Neuronal stem cell (in vitro differentiated cells): Measurements from ENCODE around the gene C1orf198.
A peak's percentile ranks its signal among the peaks of the same experiment; 100 is the strongest.
"Not testable (repeated sequence)": the region's sequence is repeated elsewhere in the genome, so short reads cannot be mapped to it uniquely, and the experiment has no call there.

Source experiments
- DNase-seq: peaks from one replicate; pipeline ENCODE4 v3.0.0-alpha.2; 2013; ENCODE audit warnings: low spot score
- H2AFZ ChIP-seq: one replicate; pipeline ENCODE4 v1.6.1; 2013; ENCODE audit warnings: mild to moderate bottlenecking, low read length, inconsistent platforms
- H2AK5ac ChIP-seq: 2 replicates; pipeline ENCODE4 v1.6.1; 2013; ENCODE audit warnings: low read depth, mild to moderate bottlenecking, inconsistent platforms, low read length, moderate library complexity, mixed read lengths
- H2BK120ac ChIP-seq: 2 replicates; pipeline ENCODE4 v1.6.1; 2013; ENCODE audit warnings: low read depth, mild to moderate bottlenecking, inconsistent platforms, low read length, moderate library complexity, mixed read lengths
- H2BK12ac ChIP-seq: one replicate; pipeline ENCODE4 v1.6.1; 2013; ENCODE audit warnings: low read length, inconsistent platforms
- H2BK15ac ChIP-seq: 2 replicates; pipeline ENCODE4 v1.6.1; 2013; ENCODE audit warnings: mild to moderate bottlenecking, low read length, inconsistent platforms, mixed read lengths
- H2BK5ac ChIP-seq: one replicate; pipeline ENCODE4 v1.6.1; 2013; ENCODE audit warnings: inconsistent platforms, mild to moderate bottlenecking, low read length, moderate library complexity
- H3K14ac ChIP-seq: one replicate; pipeline ENCODE4 v1.6.1; 2013; ENCODE audit warnings: low read length, inconsistent platforms
- H3K18ac ChIP-seq: 2 replicates; pipeline ENCODE4 v1.6.1; 2013; ENCODE audit warnings: low read length, inconsistent platforms
- H3K23ac ChIP-seq: 2 replicates; pipeline ENCODE4 v1.6.1; 2013; ENCODE audit warnings: low read depth, mild to moderate bottlenecking, mixed read lengths, low read length, inconsistent platforms; ENCODE audit not compliant: poor library complexity
- H3K27ac ChIP-seq: replicated peaks from 3 replicates; pipeline ENCODE4 v1.5.1; 2013; ENCODE audit warnings: low read length, inconsistent platforms
- H3K27me3 ChIP-seq, 3 experiments: 2 replicates each; pipeline ENCODE4 v1.6.1; 2013; ENCODE audit warnings: low read length in 3 of 3, mild to moderate bottlenecking in 2 of 3, inconsistent platforms in 1 of 3, low read depth in 1 of 3, mixed read lengths in 1 of 3, moderate library complexity in 1 of 3; ENCODE audit not compliant: control insufficient read depth in 3 of 3, insufficient read depth in 3 of 3
- H3K36me3 ChIP-seq, 2 donors: replicated peaks in 1 of 2; 2 replicates each; pipeline ENCODE4 v1.6.1; 2013; ENCODE audit warnings: low read length in 2 of 2; ENCODE audit not compliant: control insufficient read depth in 2 of 2, insufficient read depth in 2 of 2
- H3K4ac ChIP-seq: 2 replicates; pipeline ENCODE4 v1.6.1; 2013; ENCODE audit warnings: inconsistent platforms, mild to moderate bottlenecking, low read length, moderate library complexity
- H3K4me1 ChIP-seq, 2 donors: 1 replicate in 1 of 2; 2 replicates in 1 of 2; pipeline ENCODE4 v1.6.1; 2013; ENCODE audit warnings: low read length in 2 of 2, low read depth in 1 of 2; ENCODE audit not compliant: control insufficient read depth in 2 of 2, insufficient read depth in 1 of 2
- H3K4me2 ChIP-seq: one replicate; pipeline ENCODE4 v1.6.1; 2013; ENCODE audit warnings: mild to moderate bottlenecking, low read length, inconsistent platforms; ENCODE audit not compliant: insufficient read depth, poor library complexity, severe bottlenecking
- H3K4me3 ChIP-seq, 2 donors: 2 replicates each; pipeline ENCODE4 v1.5.1; 2013; ENCODE audit warnings: low read length in 2 of 2, mild to moderate bottlenecking in 2 of 2, inconsistent platforms in 1 of 2, moderate library complexity in 1 of 2
- H3K79me1 ChIP-seq: one replicate; pipeline ENCODE4 v1.6.1; 2013; ENCODE audit warnings: low read depth, mild to moderate bottlenecking, inconsistent platforms, low read length, moderate library complexity
- H3K9ac ChIP-seq: one replicate; pipeline ENCODE4 v1.6.1; 2013; ENCODE audit warnings: mild to moderate bottlenecking, low read depth, low read length, inconsistent platforms; ENCODE audit not compliant: poor library complexity
- H3K9me3 ChIP-seq, 2 donors: replicated peaks in 1 of 2; 2 replicates each; pipeline versions ENCODE3 to v1.6.1; 2013; ENCODE audit warnings: low read length in 2 of 2, mild to moderate bottlenecking in 2 of 2, inconsistent platforms in 1 of 2, low read depth in 1 of 2, mixed read lengths in 1 of 2, moderate library complexity in 1 of 2; ENCODE audit not compliant: control insufficient read depth in 2 of 2, insufficient read depth in 1 of 2
- H4K8ac ChIP-seq: one replicate; pipeline ENCODE4 v1.6.1; 2013; ENCODE audit warnings: low read depth, mild to moderate bottlenecking, inconsistent platforms, low read length, moderate library complexity
- H4K91ac ChIP-seq: one replicate; pipeline ENCODE4 v1.6.1; 2013; ENCODE audit warnings: low read length, low read depth, mild to moderate bottlenecking, inconsistent platforms; ENCODE audit not compliant: poor library complexity
- WGBS, 2 donors: extraction: QIAGEN DNeasy Blood & Tissue Kit; methylation state at CpG; one replicate each; pipeline ENCODE4 v1.1.7; 2013; ENCODE audit warnings: missing lambda C conversion rate in 2 of 2, mixed read lengths in 1 of 2; ENCODE audit not compliant: insufficient read length in 2 of 2, insufficient replicate concordance in 1 of 2; ENCODE audit errors: extremely low coverage in 2 of 2; 5-methylcytosine and 5-hydroxymethylcytosine counted together

C1orf198 gene

DNA sequence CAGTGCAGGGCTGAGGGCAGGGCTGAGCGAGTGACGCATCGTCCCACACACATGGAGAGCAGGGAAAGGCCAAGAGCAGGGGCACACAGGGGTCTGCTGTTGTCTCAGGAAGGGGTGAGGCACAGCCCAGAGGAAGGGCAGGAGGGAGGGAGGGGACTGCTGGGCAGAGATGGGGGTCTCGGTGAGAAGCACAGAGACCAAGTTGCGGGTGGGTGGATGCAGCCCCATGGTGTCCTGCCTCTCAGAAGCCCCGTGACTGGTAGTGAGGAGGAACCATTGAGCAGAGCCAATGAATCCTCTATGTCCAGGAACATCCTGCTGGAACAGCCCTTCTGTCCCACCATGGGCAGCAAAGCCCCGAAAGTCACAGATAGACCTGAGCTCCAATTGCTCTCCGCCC is 17.8 kb downstream of the C1orf198 start:
- Histone ChIP-seq H3K4ac (no peak overlapping the region), H2BK120ac (no peak overlapping the region), H3K36me3 (peaks cover 26 to 83% of the 10 kb centered on the region in 2 donors), H2BK15ac (no peak overlapping the region), H3K27ac (no peak overlapping the region), H2BK5ac (no peak overlapping the region), H3K27me3 (no peaks in the 10 kb centered on the region), H3K18ac (peak overlapping the region; percentile 15), H3K4me1 (peaks cover 0 to 19% of the 10 kb centered on the region in 2 donors), H4K8ac (no peak overlapping the region), H2AFZ (no peak overlapping the region), H3K9ac (no peak overlapping the region), H3K9me3 (peaks cover 2 to 4% of the 10 kb centered on the region in 2 donors), H3K14ac (no peak overlapping the region), H3K4me2 (no peak overlapping the region), H2BK12ac (no peak overlapping the region), H3K4me3 (no peak overlapping the region), H4K91ac (no peak overlapping the region), H3K23ac (peak overlapping the region; percentile 5), H2AK5ac (no peak overlapping the region), H3K79me1 (peaks cover 7% of the 10 kb centered on the region)
- DNase-seq, result no peak
- no CpG with 5 or more reads among the region's 8 CpGs for WGBS, 2 donors

DNA sequence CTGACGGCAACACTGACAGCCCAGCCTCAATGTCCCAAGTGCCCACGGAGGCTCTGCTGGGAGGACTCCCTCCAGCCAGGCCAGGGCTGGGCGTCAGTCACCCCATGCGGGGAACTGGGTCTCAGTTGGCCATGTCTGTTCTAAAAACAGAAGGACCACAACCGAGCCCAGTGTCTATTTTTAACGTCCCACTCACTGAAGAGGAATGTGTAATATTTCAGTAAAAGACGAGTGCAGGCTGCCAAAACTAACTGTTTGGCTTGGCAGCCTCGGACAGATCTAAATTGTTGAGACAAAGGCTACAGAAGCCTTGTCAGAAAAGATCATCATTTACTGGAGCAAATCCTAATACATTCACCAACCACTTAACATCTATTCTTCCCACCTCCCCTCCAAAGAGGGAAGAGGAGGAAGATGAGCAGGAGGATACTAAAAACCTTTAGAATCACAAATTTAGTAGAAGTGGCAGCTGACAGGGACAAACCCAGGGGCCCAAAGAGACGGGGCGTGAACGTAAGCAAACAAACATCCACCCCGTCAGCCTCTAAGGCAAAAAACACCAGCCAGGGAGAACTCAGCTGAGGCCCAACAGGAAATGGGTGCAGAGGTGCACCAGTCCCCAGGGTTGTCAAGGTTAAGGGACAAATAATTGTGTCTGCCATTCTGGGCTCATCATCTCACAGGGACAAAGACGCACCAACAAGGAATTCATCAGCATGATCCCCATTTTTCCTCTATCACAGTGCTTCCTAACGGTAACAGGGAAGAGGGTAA is 18.7 kb downstream of the C1orf198 start:
- Histone ChIP-seq H3K23ac (no peak overlapping the region), H3K4me3 (no peak overlapping the region), H3K4me2 (no peak overlapping the region), H3K36me3 (peaks cover 22 to 77% of the 10 kb centered on the region in 2 donors), H3K79me1 (peaks cover 7% of the 10 kb centered on the region), H2AFZ (no peak overlapping the region), H3K4ac (no peak overlapping the region), H4K91ac (no peak overlapping the region), H2BK120ac (no peak overlapping the region), H3K18ac (no peak overlapping the region), H2BK12ac (no peak overlapping the region), H3K9ac (no peak overlapping the region), H2AK5ac (no peak overlapping the region), H3K9me3 (peaks cover 2 to 4% of the 10 kb centered on the region in 2 donors), H4K8ac (no peak overlapping the region), H3K27ac (no peak overlapping the region), H3K27me3 (no peaks in the 10 kb centered on the region), H2BK5ac (no peak overlapping the region), H3K14ac (no peak overlapping the region), H2BK15ac (no peak overlapping the region), H3K4me1 (peaks cover 0 to 15% of the 10 kb centered on the region in 2 donors)
- no CpG with 5 or more reads among the region's 14 CpGs for WGBS, 2 donors
- no peak for DNase-seq

DNA sequence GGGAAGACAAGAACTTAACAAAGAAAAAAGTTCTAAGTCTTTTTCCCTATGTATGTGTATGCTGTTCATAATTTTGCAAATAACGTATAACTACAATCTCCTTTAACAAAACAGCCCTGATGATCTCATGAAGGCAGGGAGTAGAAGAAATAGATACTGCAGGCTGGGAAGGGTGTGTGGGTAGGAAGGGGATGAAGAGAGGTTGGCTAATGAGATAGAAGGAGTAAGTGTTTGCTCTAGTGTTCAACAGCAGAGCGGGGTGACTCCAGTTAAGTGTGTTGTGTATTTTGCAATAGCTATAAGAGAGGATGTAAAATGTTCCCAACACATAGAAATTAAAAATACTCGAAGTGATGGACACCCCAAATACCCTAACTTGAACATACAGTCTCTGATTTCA is 20.1 kb downstream of the C1orf198 start:
- Histone ChIP-seq H3K9ac (no peak overlapping the region), H3K4me1 (peaks cover 0 to 15% of the 10 kb centered on the region in 2 donors), H3K14ac (no peak overlapping the region), H3K23ac (no peak overlapping the region), H3K4me3 (no peak overlapping the region), H3K18ac (no peak overlapping the region), H3K27me3 (no peaks in the 10 kb centered on the region), H3K4me2 (no peak overlapping the region), H4K91ac (no peak overlapping the region), H3K27ac (no peak overlapping the region), H4K8ac (no peak overlapping the region), H3K79me1 (peaks cover 9% of the 10 kb centered on the region), H2BK5ac (no peak overlapping the region), H3K9me3 (peaks cover 2 to 4% of the 10 kb centered on the region in 2 donors), H2BK120ac (no peak overlapping the region), H2BK15ac (no peak overlapping the region), H2BK12ac (no peak overlapping the region), H2AFZ (no peak overlapping the region), H3K36me3 (peaks cover 21 to 77% of the 10 kb centered on the region in 2 donors), H2AK5ac (no peak overlapping the region), H3K4ac (no peak overlapping the region)
- DNase-seq, result no peak
- no CpG with 5 or more reads among the region's 3 CpGs for WGBS, 2 donors

DNA sequence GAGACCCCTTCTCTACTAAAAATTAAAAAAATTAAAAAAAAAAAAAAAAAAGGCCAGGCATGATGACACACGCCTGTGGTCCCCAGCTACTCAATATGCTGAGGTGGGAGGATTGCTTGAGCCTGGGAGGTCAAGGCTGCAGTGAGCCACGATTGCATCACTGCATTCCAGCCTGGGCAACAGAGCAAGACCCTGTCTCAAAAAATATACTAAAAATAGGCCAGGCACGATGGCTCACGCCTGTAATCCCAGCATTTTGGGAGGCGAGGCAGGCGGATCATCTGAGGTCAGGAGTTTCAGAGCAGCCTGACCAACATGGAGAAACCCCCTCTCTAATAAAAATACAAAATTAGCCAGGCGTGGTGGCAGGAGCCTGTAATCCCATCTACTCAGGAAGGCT is 23.1 kb downstream of the C1orf198 start:
- H3K79me1 ChIP-seq, H2BK12ac ChIP-seq, DNase-seq, H3K4ac ChIP-seq, H2BK5ac ChIP-seq, H3K9ac ChIP-seq, H3K27me3 ChIP-seq, H3K4me3 ChIP-seq, H3K18ac ChIP-seq, H3K23ac ChIP-seq, H2BK15ac ChIP-seq, H2AFZ ChIP-seq, H3K4me1 ChIP-seq, H3K9me3 ChIP-seq, H2AK5ac ChIP-seq, H2BK120ac ChIP-seq, H3K14ac ChIP-seq, H3K4me2 ChIP-seq, H4K91ac ChIP-seq, H3K27ac ChIP-seq, H4K8ac ChIP-seq: not testable (repeated sequence)
- WGBS, 2 donors, result no CpG with 5 or more reads among the region's 7 CpGs
- peaks cover 27 to 77% of the 10 kb centered on the region in 2 donors for H3K36me3 ChIP-seq
